HEK293T (cell line): ENCODE results near the gene SYMPK.

Source experiments
- BHLHE40 ChIP-seq: fragments of 450-650 bp; IDR thresholded peaks from 2 replicates; pipeline ENCODE4 v1.6.1; 2016; ENCODE audit warnings: mild to moderate bottlenecking, moderate library complexity, borderline replicate concordance
- FOXA1 ChIP-seq: fragments of 450-650 bp; IDR thresholded peaks from 2 replicates; pipeline ENCODE4 v1.6.1; 2016; ENCODE audit warnings: mild to moderate bottlenecking
- FOXK2 ChIP-seq: fragments of 450-650 bp; IDR thresholded peaks from 2 replicates; pipeline ENCODE4 v1.6.1; 2016; ENCODE audit warnings: mild to moderate bottlenecking
- FOXM1 ChIP-seq: fragments of 450-650 bp; IDR thresholded peaks from 2 replicates; pipeline ENCODE4 v1.6.1; 2017; ENCODE audit warnings: mild to moderate bottlenecking, borderline replicate concordance
- HDGF ChIP-seq: fragments of 450-650 bp; IDR thresholded peaks from 2 replicates; pipeline ENCODE4 v1.6.1; 2017; ENCODE audit warnings: antibody characterized with exemption, borderline replicate concordance
- SP1 ChIP-seq: fragments of 450-650 bp; IDR thresholded peaks from 2 replicates; pipeline ENCODE4 v1.6.1; 2017
- SUZ12 ChIP-seq: fragments of 450-650 bp; IDR thresholded peaks from 2 replicates; pipeline ENCODE4 v1.6.1; 2016; ENCODE audit warnings: mild to moderate bottlenecking
- TARDBP ChIP-seq: fragments of 450-650 bp; IDR thresholded peaks from 2 replicates; pipeline ENCODE4 v1.6.1; 2016

- TF ChIP-seq FOXK2 = no peak
- TF ChIP-seq FOXM1 = no peak
- TF ChIP-seq SP1 = no peak
- TF ChIP-seq BHLHE40 = no peak
- TF ChIP-seq TARDBP = no peak
- TF ChIP-seq FOXA1 = no peak
- no peak for TF ChIP-seq SUZ12
- no peak for TF ChIP-seq HDGF
Measured at GRCh38 chr19:45905011-45905410, 42.1 kb upstream of the SYMPK start.
